ENCODE results near the gene FANCD2OS. TPM values are rescaled to one million over a fixed set of nuclear protein-coding genes. Genes with fewer than 3 reads are reported as not detected.

FANCD2OS gene
- total and polyA plus RNA-seq, 4 donors: not detected

DNA sequence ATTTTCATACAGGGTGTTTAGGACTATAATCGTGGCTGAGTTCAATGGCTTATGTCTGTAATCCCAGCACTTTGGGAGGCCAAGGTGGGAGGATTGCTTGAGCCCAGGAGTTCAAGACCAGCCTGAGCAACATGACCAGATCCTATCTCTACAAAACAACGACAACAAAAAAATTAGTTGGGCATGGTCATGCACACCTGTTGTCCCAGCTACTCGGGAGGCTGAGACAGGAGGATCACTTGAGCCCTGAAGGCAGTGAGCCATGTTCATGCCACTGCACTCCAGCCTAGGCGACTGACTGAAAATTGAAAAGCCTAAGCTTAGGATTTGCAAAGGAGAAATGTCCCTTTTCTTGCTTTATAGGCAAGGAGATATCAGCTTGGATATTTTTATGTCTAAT, 8.9 kb upstream of the FANCD2OS start:
- no peak overlapping the region for H3K4me3 ChIP-seq (ENCODE audit: low read depth in 1 of 3, low read length in 3 of 3)
- H3K4me1 ChIP-seq (ENCODE audit: control insufficient read depth in 4 of 4, insufficient read depth in 4 of 4, low read length in 3 of 4): peaks cover 3 to 12% (median 10%) of the 10 kb centered on the region in 4 donors
- no peak for DNase-seq (ENCODE audit: low spot score)
- no peaks in the 10 kb centered on the region for H3K27me3 ChIP-seq (ENCODE audit: control insufficient read depth in 4 of 4, insufficient read depth in 4 of 4, low read length in 3 of 4)
- H3K9me3 ChIP-seq (ENCODE audit: control insufficient read depth in 4 of 4, low read length in 3 of 4): no peaks in the 10 kb centered on the region
- H3K27ac ChIP-seq (ENCODE audit: low read depth in 1 of 2, low read length in 2 of 2): no peak overlapping the region
- H3K36me3 ChIP-seq (ENCODE audit: control insufficient read depth in 4 of 4, insufficient read depth in 3 of 4, low read depth in 1 of 4, low read length in 3 of 4): peaks cover 1 to 8% (median 3%) of the 10 kb centered on the region in 4 donors
- no peak for TF ChIP-seq JUND (IDR thresholded peaks at IDR 0.05)
- TF ChIP-seq, protein P1, sequence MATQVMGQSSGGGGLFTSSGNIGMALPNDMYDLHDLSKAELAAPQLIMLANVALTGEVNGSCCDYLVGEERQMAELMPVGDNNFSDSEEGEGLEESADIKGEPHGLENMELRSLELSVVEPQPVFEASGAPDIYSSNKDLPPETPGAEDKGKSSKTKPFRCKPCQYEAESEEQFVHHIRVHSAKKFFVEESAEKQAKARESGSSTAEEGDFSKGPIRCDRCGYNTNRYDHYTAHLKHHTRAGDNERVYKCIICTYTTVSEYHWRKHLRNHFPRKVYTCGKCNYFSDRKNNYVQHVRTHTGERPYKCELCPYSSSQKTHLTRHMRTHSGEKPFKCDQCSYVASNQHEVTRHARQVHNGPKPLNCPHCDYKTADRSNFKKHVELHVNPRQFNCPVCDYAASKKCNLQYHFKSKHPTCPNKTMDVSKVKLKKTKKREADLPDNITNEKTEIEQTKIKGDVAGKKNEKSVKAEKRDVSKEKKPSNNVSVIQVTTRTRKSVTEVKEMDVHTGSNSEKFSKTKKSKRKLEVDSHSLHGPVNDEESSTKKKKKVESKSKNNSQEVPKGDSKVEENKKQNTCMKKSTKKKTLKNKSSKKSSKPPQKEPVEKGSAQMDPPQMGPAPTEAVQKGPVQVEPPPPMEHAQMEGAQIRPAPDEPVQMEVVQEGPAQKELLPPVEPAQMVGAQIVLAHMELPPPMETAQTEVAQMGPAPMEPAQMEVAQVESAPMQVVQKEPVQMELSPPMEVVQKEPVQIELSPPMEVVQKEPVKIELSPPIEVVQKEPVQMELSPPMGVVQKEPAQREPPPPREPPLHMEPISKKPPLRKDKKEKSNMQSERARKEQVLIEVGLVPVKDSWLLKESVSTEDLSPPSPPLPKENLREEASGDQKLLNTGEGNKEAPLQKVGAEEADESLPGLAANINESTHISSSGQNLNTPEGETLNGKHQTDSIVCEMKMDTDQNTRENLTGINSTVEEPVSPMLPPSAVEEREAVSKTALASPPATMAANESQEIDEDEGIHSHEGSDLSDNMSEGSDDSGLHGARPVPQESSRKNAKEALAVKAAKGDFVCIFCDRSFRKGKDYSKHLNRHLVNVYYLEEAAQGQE (IDR thresholded peaks at IDR 0.05): no peak
- no peak for TF ChIP-seq GABPA (IDR thresholded peaks at IDR 0.05 in 1 of 2, conservative IDR thresholded peaks at IDR 0.05 in 1 of 2)
- 94% methylated on average over 4 of the region's 4 CpGs for WGBS
- no peak overlapping the region for H3K9ac ChIP-seq (ENCODE audit: low read depth in 1 of 2, low read length in 2 of 2)

DNA sequence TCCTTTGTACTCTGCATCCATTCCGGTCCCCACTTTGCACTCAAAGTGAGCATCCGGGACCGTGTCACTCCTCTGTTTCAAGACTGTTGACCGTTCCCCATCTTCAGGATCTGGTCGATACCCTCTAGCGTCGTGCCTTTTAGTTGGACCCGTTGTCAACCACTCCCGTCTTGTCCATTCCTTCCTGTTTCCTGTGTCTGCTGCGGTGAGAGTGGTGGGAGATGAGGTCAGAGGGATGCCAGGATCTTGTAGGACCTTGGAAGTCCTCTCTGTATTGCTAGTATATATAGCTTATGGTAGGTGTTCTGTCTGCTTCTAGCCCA, 8.0 kb upstream of the FANCD2OS start:
- no peak for DNase-seq (ENCODE audit: low spot score)
- Histone ChIP-seq H3K9me3 (ENCODE audit: control insufficient read depth in 4 of 4, low read length in 3 of 4) (no peaks in the 10 kb centered on the region), H3K27ac (ENCODE audit: low read depth in 1 of 2, low read length in 2 of 2) (peak overlapping the region; percentile 43 to 68), H3K27me3 (ENCODE audit: control insufficient read depth in 4 of 4, insufficient read depth in 4 of 4, low read length in 3 of 4) (no peaks in the 10 kb centered on the region), H3K36me3 (ENCODE audit: control insufficient read depth in 4 of 4, insufficient read depth in 3 of 4, low read depth in 1 of 4, low read length in 3 of 4) (peaks cover 0 to 4% (median 1%) of the 10 kb centered on the region in 4 donors), H3K4me3 (ENCODE audit: low read depth in 1 of 3, low read length in 3 of 3) (peak overlapping the region; percentile 80 to 82 (median 81)), H3K9ac (ENCODE audit: low read depth in 1 of 2, low read length in 2 of 2) (peak overlapping the region; percentile 1 to 70), H3K4me1 (ENCODE audit: control insufficient read depth in 4 of 4, insufficient read depth in 4 of 4, low read length in 3 of 4) (peaks cover 3 to 12% (median 10%) of the 10 kb centered on the region in 4 donors)
- no peak for TF ChIP-seq JUND (IDR thresholded peaks at IDR 0.05)
- TF ChIP-seq TAF1 (conservative IDR thresholded peaks at IDR 0.05): no peak
- TF ChIP-seq HNF4A (conservative IDR thresholded peaks at IDR 0.05): no peak
- no peak for TF ChIP-seq EGR1 (IDR thresholded peaks at IDR 0.05; ENCODE audit: low read depth in 2 of 2)
- TF ChIP-seq RAD21 (IDR thresholded peaks at IDR 0.05): no peak
- TF ChIP-seq, protein P2, sequence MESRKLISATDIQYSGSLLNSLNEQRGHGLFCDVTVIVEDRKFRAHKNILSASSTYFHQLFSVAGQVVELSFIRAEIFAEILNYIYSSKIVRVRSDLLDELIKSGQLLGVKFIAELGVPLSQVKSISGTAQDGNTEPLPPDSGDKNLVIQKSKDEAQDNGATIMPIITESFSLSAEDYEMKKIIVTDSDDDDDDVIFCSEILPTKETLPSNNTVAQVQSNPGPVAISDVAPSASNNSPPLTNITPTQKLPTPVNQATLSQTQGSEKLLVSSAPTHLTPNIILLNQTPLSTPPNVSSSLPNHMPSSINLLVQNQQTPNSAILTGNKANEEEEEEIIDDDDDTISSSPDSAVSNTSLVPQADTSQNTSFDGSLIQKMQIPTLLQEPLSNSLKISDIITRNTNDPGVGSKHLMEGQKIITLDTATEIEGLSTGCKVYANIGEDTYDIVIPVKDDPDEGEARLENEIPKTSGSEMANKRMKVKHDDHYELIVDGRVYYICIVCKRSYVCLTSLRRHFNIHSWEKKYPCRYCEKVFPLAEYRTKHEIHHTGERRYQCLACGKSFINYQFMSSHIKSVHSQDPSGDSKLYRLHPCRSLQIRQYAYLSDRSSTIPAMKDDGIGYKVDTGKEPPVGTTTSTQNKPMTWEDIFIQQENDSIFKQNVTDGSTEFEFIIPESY (IDR thresholded peaks at IDR 0.05): no peak
- TF ChIP-seq NR2F2 (IDR thresholded peaks at IDR 0.05): no peak
- no peak for TF ChIP-seq SP1 (IDR thresholded peaks at IDR 0.05)
- no peak for TF ChIP-seq FOXA2 (IDR thresholded peaks at IDR 0.05)
- TF ChIP-seq RXRA (IDR thresholded peaks at IDR 0.05): no peak
- TF ChIP-seq, protein P3, sequence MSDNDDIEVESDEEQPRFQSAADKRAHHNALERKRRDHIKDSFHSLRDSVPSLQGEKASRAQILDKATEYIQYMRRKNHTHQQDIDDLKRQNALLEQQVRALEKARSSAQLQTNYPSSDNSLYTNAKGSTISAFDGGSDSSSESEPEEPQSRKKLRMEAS (IDR thresholded peaks at IDR 0.05): no peak
- no peak for TF ChIP-seq YY1 (IDR thresholded peaks at IDR 0.05)
- WGBS: under 1% methylated on average over 10 of the region's 10 CpGs
